Esophagus (tissue), 2 donors: Measurements from ENCODE around the gene SELENOO. TPM values are rescaled to one million over a fixed set of nuclear protein-coding genes. Genes with fewer than 3 reads are reported as not detected.

Experiments used
- H3K27ac ChIP-seq, 2 donors: one replicate each; pipeline ENCODE4 v1.5.1; 2013; ENCODE audit warnings: low read depth in 2 of 2, mild to moderate bottlenecking in 2 of 2, inconsistent platforms in 1 of 2, low read length in 1 of 2, moderate library complexity in 1 of 2
- H3K27me3 ChIP-seq, 2 donors: one replicate each; pipeline ENCODE4 v1.6.1; 2013; ENCODE audit warnings: low read length in 2 of 2, control low read depth in 1 of 2, mild to moderate bottlenecking in 1 of 2; ENCODE audit not compliant: insufficient read depth in 2 of 2, control insufficient read depth in 1 of 2
- H3K36me3 ChIP-seq, 2 donors: one replicate each; pipeline ENCODE4 v1.6.1; 2013; ENCODE audit warnings: low read length in 1 of 2; ENCODE audit not compliant: control insufficient read depth in 2 of 2, insufficient read depth in 2 of 2
- H3K4me1 ChIP-seq, 2 donors: one replicate each; pipeline ENCODE4 v1.6.1; 2013; ENCODE audit warnings: low read length in 1 of 2; ENCODE audit not compliant: control insufficient read depth in 2 of 2, insufficient read depth in 2 of 2
- H3K4me3 ChIP-seq, 2 donors: one replicate each; pipeline ENCODE4 v1.5.1; 2013; ENCODE audit warnings: low read length in 2 of 2, mild to moderate bottlenecking in 2 of 2, low read depth in 1 of 2, moderate library complexity in 1 of 2
- H3K9me3 ChIP-seq, 2 donors: one replicate each; pipeline ENCODE4 v1.6.1; 2013; ENCODE audit warnings: mild to moderate bottlenecking in 2 of 2, low read depth in 1 of 2, low read length in 1 of 2, moderate library complexity in 1 of 2; ENCODE audit not compliant: control insufficient read depth in 2 of 2, insufficient read depth in 1 of 2
- WGBS, 2 donors: extraction: QIAGEN DNeasy Blood & Tissue Kit; methylation state at CpG; one replicate each; pipeline ENCODE4 v1.1.7; 2013; 5-methylcytosine and 5-hydroxymethylcytosine counted together
- polyA plus RNA-seq, 2 donors: library from polyadenylated mRNA; stranded (reverse); fragments of 200-250 nt; gene quantifications; one replicate each; pipeline ENCODE4 v1.2.3, GENCODE V29; 2013
- donor health status: healthy with polysubstance abuse.
- donor health status: Bipolar disorder and iron deficiency.

The SELENOO gene
- polyA plus RNA-seq, 2 donors = 23.0 to 35.9 TPM

DNA sequence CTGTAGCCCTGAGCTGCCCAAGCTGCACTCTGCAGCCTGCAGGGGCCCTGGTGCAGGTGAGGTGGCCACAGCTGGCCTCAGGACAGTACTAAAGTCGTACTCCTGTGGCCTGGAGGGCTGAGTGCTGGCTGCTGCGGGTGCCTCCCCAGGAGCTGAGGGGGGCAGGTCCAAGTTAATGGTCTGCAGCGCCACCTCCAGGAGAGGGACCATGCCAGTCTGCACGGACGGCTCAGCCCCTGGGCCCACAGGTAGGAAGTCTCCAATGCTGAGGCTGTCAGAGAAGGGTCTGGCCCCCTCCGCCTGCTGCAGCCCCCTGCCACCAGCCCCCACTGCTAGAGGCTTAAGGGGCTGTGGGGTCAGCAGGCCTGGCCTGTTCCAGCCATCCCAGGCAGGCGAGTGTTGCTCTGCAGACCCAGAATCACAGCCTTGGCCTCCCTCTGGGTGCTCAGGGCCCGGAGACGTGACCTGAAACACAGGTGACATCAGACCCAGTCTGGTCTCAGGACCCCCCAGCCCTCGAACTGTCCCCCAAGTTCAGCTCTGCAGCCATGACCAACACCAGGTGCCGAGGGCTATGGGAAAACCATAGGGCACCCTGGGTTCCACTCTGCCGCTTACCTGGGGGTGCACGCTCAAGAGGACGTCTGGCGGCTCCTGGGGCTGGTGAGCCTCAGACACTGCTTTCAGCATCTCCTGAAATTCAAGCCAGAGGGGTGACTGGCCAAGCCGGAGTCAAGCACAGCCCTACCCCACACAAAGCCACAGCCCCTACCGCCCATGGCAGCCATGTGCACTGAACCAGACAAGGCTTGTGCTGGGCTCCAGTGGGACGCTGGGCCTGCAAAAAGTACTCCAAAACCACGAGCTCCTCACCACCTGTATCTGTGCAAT, 20.8 kb downstream of the SELENOO start:
- peaks cover 23 to 89% of the 10 kb centered on the region in 2 donors for H3K36me3 ChIP-seq
- WGBS, 2 donors = 91 to 92% methylated on average over 19 of the region's 19 CpGs
- peaks cover 4 to 5% of the 10 kb centered on the region in 2 donors for H3K4me1 ChIP-seq
- no peak overlapping the region for H3K4me3 ChIP-seq
- no peaks in the 10 kb centered on the region for H3K27me3 ChIP-seq
- no peak overlapping the region for H3K27ac ChIP-seq
- no peaks in the 10 kb centered on the region for H3K9me3 ChIP-seq

GRCh38 chr22:50222508-50222907, 21.7 kb downstream of the SELENOO start:
- 89 to 90% methylated on average over 8 of the region's 8 CpGs for WGBS, 2 donors
- Histone ChIP-seq H3K9me3 (no peaks in the 10 kb centered on the region), H3K4me3 (no peak overlapping the region), H3K27me3 (no peaks in the 10 kb centered on the region), H3K27ac (no peak overlapping the region), H3K36me3 (peaks cover 14 to 88% of the 10 kb centered on the region in 2 donors), H3K4me1 (peaks cover 4 to 5% of the 10 kb centered on the region in 2 donors)

GRCh38 chr22:50224071-50224470, 23.3 kb downstream of the SELENOO start:
- H3K4me3 ChIP-seq = no peak overlapping the region
- no peaks in the 10 kb centered on the region for H3K9me3 ChIP-seq
- peaks cover 17 to 84% of the 10 kb centered on the region in 2 donors for H3K36me3 ChIP-seq
- H3K4me1 ChIP-seq = peaks cover 4 to 5% of the 10 kb centered on the region in 2 donors
- no peaks in the 10 kb centered on the region for H3K27me3 ChIP-seq
- 94 to 96% methylated on average over 16 of the region's 16 CpGs for WGBS, 2 donors
- no peak overlapping the region for H3K27ac ChIP-seq

DNA sequence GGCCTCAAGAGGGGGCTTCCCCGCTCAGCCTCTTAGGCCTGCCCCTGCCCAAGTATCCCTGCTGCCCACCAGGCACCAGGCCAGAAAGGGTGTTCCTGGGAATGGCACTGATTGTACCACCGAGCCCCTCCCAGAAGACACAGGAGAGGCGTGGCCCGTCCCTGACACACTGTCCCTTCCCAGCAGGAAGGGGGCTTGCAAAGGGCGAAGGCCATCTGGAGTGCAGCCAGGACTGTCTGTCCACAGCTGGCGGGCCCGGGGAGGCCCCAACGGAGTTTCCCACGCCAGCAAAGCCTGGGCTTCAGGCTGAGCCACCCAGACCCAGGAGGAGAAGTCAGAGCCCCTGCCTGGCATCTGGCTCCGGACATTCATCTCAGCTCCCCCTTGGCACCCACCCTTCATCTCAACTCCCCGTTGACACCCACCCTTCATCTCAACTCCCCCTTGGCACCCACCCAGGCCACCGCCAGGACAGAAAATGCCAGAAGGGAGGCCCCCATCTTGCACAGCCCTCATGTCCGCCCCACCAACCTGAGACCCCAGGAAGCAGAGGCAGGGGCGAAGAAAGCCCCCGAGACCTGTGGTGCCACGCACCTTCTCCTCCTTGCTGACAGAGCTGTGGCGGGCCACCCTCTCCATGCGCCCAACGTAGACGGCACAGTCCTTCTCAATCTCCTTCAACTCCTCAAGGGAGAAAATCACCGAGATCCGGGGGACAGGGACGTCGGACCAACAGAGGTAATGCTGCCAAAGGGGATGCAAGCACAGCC, 24.6 kb downstream of the SELENOO start:
- Histone ChIP-seq H3K36me3 (peaks cover 17 to 75% of the 10 kb centered on the region in 2 donors), H3K9me3 (no peaks in the 10 kb centered on the region), H3K4me1 (no peaks in the 10 kb centered on the region), H3K4me3 (no peak overlapping the region), H3K27me3 (no peaks in the 10 kb centered on the region), H3K27ac (no peak overlapping the region)
- 80 to 87% methylated on average over 24 of the region's 24 CpGs for WGBS, 2 donors

- Histone ChIP-seq H3K27ac (no peak overlapping the region), H3K9me3 (no peaks in the 10 kb centered on the region), H3K27me3 (no peaks in the 10 kb centered on the region), H3K4me3 (no peak overlapping the region), H3K36me3 (peaks cover 14 to 66% of the 10 kb centered on the region in 2 donors), H3K4me1 (no peaks in the 10 kb centered on the region)
- WGBS, 2 donors = 94% methylated on average over 24 to 31 of the region's 31 CpGs
Observed at GRCh38 chr22:50226063-50226874, 25.5 kb downstream of the SELENOO start.

- peaks cover 12 to 61% of the 10 kb centered on the region in 2 donors for H3K36me3 ChIP-seq
Observed at GRCh38 chr22:50226875-50227165, 26.0 kb downstream of the SELENOO start.

DNA sequence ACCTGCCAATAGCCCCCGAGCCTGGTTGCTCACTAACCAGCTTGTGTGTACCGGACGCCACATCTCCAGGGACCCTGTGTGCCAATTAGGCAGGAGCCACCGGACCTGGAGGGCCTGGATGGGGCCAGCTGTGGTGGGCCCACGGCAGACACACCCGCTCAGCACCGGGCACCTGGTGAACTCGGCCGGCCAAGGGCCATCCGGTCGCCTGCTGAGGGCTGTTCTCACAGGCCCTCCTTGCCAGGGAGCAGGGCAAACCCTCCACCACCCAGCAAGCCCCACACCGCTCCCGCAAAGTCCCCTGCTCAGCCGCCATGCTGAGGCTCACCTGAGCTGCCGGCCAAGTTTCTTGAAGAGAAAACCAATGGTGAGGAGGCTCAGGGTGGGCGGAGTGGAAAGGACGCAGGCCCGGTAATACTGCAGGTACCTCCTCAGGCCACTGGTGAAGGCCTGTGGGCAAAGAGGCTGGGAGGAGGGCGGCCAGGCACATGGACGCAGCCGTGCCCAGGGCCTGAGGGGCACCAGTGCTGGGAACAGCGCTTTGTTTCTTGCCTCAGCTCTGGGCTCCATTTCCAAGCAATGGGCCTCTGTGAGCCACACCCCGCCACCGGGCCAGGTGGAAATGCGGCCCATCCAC, 26.9 kb downstream of the SELENOO start:
- H3K4me1 ChIP-seq = no peaks in the 10 kb centered on the region
- H3K4me3 ChIP-seq = no peak overlapping the region
- H3K36me3 ChIP-seq = peaks cover 12 to 53% of the 10 kb centered on the region in 2 donors
- no peak overlapping the region for H3K27ac ChIP-seq
- 92 to 96% methylated on average over 24 to 25 of the region's 25 CpGs for WGBS, 2 donors
- no peaks in the 10 kb centered on the region for H3K9me3 ChIP-seq
- H3K27me3 ChIP-seq = no peaks in the 10 kb centered on the region

More at GRCh38 chr22:50226875-50227165, 26.0 kb downstream of the SELENOO start:
- no peak overlapping the region for H3K27ac ChIP-seq
- H3K9me3 ChIP-seq = no peaks in the 10 kb centered on the region
- H3K27me3 ChIP-seq = no peaks in the 10 kb centered on the region
- H3K4me3 ChIP-seq = no peak overlapping the region
- H3K4me1 ChIP-seq = no peaks in the 10 kb centered on the region
- WGBS, 2 donors = 92 to 93% methylated on average over 15 to 18 of the region's 18 CpGs

GRCh38 chr22:50228366-50228765, 27.6 kb downstream of the SELENOO start:
- 96 to 97% methylated on average over 9 of the region's 9 CpGs for WGBS, 2 donors
- Histone ChIP-seq H3K36me3 (peaks cover 12 to 53% of the 10 kb centered on the region in 2 donors), H3K27me3 (no peaks in the 10 kb centered on the region), H3K9me3 (no peaks in the 10 kb centered on the region), H3K4me3 (no peak overlapping the region), H3K4me1 (no peaks in the 10 kb centered on the region), H3K27ac (no peak overlapping the region)

GRCh38 chr22:50229370-50229769, 28.6 kb downstream of the SELENOO start:
- H3K36me3 ChIP-seq = peaks cover 5 to 47% of the 10 kb centered on the region in 2 donors
- WGBS, 2 donors = 95 to 96% methylated on average over 16 of the region's 16 CpGs

More at GRCh38 chr22:50229370-50229769, 28.6 kb downstream of the SELENOO start:
- H3K27me3 ChIP-seq = no peaks in the 10 kb centered on the region
- H3K4me3 ChIP-seq = no peak overlapping the region
- no peaks in the 10 kb centered on the region for H3K9me3 ChIP-seq
- H3K4me1 ChIP-seq = peaks cover 0 to 4% of the 10 kb centered on the region in 2 donors
- no peak overlapping the region for H3K27ac ChIP-seq
